ENCODE data around the gene RPS29. TPM values are rescaled to one million over a fixed set of nuclear protein-coding genes. Genes with fewer than 3 reads are reported as not detected.
A peak's percentile ranks its signal among the peaks of the same experiment; 100 is the strongest.

RPS29 gene
- total and polyA plus RNA-seq, 2 of the 13 experiments (the other 11 are each of a cell fraction or from before 2014, with no cell fraction given): 4,303 to 8,215 TPM

DNA sequence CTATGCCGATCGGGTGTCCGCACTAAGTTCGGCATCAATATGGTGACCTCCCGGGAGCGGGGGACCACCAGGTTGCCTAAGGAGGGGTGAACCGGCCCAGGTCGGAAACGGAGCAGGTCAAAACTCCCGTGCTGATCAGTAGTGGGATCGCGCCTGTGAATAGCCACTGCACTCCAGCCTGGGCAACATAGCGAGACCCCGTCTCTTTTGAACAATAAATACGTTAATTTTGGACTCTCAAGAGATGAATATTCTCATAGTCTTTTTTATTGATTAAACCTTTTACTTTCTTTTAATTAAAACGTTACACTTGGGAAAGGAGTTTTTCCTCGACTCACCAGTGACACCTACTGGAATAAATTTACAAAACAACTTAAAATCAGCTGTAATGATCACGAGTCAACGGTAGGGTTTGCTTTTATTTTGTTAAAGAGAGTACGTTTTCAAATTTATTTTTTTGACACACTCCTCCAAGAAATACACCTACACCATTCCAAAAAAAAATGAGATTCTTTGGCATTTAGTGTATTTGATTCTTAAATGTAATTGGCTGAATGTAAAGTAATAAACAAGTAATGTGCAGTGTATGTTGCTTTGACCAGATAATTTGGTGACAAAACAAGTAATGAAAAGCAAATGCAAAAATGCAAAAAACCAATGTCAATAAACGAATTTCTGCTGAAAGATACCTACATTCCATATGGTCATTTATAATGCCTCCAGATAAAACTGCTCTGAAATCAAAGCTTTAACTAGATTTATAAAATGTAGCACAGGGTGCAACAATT lies 687 bp upstream of the RPS29 start (continued):
- TF ChIP-seq, protein P1, sequence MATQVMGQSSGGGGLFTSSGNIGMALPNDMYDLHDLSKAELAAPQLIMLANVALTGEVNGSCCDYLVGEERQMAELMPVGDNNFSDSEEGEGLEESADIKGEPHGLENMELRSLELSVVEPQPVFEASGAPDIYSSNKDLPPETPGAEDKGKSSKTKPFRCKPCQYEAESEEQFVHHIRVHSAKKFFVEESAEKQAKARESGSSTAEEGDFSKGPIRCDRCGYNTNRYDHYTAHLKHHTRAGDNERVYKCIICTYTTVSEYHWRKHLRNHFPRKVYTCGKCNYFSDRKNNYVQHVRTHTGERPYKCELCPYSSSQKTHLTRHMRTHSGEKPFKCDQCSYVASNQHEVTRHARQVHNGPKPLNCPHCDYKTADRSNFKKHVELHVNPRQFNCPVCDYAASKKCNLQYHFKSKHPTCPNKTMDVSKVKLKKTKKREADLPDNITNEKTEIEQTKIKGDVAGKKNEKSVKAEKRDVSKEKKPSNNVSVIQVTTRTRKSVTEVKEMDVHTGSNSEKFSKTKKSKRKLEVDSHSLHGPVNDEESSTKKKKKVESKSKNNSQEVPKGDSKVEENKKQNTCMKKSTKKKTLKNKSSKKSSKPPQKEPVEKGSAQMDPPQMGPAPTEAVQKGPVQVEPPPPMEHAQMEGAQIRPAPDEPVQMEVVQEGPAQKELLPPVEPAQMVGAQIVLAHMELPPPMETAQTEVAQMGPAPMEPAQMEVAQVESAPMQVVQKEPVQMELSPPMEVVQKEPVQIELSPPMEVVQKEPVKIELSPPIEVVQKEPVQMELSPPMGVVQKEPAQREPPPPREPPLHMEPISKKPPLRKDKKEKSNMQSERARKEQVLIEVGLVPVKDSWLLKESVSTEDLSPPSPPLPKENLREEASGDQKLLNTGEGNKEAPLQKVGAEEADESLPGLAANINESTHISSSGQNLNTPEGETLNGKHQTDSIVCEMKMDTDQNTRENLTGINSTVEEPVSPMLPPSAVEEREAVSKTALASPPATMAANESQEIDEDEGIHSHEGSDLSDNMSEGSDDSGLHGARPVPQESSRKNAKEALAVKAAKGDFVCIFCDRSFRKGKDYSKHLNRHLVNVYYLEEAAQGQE (IDR thresholded peaks at IDR 0.05; ENCODE audit: borderline replicate concordance in 1 of 2, low read depth in 1 of 2, low read length in 2 of 2): no peak
- TF ChIP-seq PHF21A (CRISPR knock-in tag; IDR thresholded peaks at IDR 0.05): no peak; the same call in 1 of the 2 replicates
- TF ChIP-seq CHD4 (IDR thresholded peaks at IDR 0.05; ENCODE audit: borderline replicate concordance, low read length): peak; percentile 68; the same call in 1 of the 2 replicates
- TF ChIP-seq ZNF263 (CRISPR knock-in tag; IDR thresholded peaks at IDR 0.05): no peak
- TF ChIP-seq ZNF780A (CRISPR knock-in tag; IDR thresholded peaks at IDR 0.05): no peak
- TF ChIP-seq YY1 (IDR thresholded peaks at IDR 0.05; ENCODE audit: insufficient read depth, insufficient replicate concordance, low read depth, low read length): peak; percentile 12
- 0 out of 2 replicates have a peak, but pooled peaks have one; percentile 2 for TF ChIP-seq IRF2 (CRISPR knock-in tag; IDR thresholded peaks at IDR 0.05)
- peak; percentile 43; the same call in 1 of the 2 replicates for TF ChIP-seq MIXL1 (CRISPR knock-in tag; IDR thresholded peaks at IDR 0.05)
- TF ChIP-seq ZNF777 (CRISPR knock-in tag; IDR thresholded peaks at IDR 0.05): 0 out of 2 replicates have a peak, but pooled peaks have one; percentile 31
- peak; percentile 31; the same call in 1 of the 2 replicates for TF ChIP-seq ZNF878 (CRISPR knock-in tag; IDR thresholded peaks at IDR 0.05)
- peak; percentile 55; the same call in 1 of the 2 replicates for TF ChIP-seq POGZ (CRISPR knock-in tag; IDR thresholded peaks at IDR 0.05)
- TF ChIP-seq, protein P2, sequence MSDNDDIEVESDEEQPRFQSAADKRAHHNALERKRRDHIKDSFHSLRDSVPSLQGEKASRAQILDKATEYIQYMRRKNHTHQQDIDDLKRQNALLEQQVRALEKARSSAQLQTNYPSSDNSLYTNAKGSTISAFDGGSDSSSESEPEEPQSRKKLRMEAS (IDR thresholded peaks at IDR 0.05): no peak
- no peak for TF ChIP-seq KLF9 (CRISPR knock-in tag; IDR thresholded peaks at IDR 0.05; ENCODE audit: low read depth)
- TF ChIP-seq, protein P3, sequence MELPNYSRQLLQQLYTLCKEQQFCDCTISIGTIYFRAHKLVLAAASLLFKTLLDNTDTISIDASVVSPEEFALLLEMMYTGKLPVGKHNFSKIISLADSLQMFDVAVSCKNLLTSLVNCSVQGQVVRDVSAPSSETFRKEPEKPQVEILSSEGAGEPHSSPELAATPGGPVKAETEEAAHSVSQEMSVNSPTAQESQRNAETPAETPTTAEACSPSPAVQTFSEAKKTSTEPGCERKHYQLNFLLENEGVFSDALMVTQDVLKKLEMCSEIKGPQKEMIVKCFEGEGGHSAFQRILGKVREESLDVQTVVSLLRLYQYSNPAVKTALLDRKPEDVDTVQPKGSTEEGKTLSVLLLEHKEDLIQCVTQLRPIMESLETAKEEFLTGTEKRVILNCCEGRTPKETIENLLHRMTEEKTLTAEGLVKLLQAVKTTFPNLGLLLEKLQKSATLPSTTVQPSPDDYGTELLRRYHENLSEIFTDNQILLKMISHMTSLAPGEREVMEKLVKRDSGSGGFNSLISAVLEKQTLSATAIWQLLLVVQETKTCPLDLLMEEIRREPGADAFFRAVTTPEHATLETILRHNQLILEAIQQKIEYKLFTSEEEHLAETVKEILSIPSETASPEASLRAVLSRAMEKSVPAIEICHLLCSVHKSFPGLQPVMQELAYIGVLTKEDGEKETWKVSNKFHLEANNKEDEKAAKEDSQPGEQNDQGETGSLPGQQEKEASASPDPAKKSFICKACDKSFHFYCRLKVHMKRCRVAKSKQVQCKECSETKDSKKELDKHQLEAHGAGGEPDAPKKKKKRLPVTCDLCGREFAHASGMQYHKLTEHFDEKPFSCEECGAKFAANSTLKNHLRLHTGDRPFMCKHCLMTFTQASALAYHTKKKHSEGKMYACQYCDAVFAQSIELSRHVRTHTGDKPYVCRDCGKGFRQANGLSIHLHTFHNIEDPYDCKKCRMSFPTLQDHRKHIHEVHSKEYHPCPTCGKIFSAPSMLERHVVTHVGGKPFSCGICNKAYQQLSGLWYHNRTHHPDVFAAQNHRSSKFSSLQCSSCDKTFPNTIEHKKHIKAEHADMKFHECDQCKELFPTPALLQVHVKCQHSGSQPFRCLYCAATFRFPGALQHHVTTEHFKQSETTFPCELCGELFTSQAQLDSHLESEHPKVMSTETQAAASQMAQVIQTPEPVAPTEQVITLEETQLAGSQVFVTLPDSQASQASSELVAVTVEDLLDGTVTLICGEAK (IDR thresholded peaks at IDR 0.05): no peak
- TF ChIP-seq, protein P3 (CRISPR knock-in tag; IDR thresholded peaks at IDR 0.05): no peak
- TF ChIP-seq ZNF260 (CRISPR knock-in tag; IDR thresholded peaks at IDR 0.05; ENCODE audit: borderline replicate concordance, low read depth): no peak
- no peak for TF ChIP-seq ZNF180 (CRISPR knock-in tag; IDR thresholded peaks at IDR 0.05; ENCODE audit: borderline replicate concordance, low read depth)
